GM12891 (cell line): ENCODE results near the gene PFKFB3.

Experiments
- DNase-seq: peaks from one replicate; pipeline ENCODE4 v3.0.0; 2011; ENCODE audit warnings: low spot score; ENCODE audit not compliant: insufficient read length
- FAIRE-seq: peaks from 2 replicates; lab custom pipeline; 2011; peaks lifted over from hg19 to GRCh38; lab: Jason Lieb, UNC
- PAX5 ChIP-seq: IDR thresholded peaks from 2 replicates; pipeline ENCODE4 v1.6.1; 2011; ENCODE audit warnings: low read length, moderate library complexity, mild to moderate bottlenecking; ENCODE audit not compliant: insufficient read depth, severe bottlenecking
- POLR2A ChIP-seq: IDR thresholded peaks from 2 replicates; pipeline ENCODE4 v1.6.1; 2011; ENCODE audit warnings: low read depth, low read length, control low read depth
- POLR2AphosphoS5 ChIP-seq: IDR thresholded peaks from 2 replicates; pipeline ENCODE4 v1.6.1; 2011; ENCODE audit warnings: low read depth, low read length, control low read depth
- POU2F2 ChIP-seq: IDR thresholded peaks from 2 replicates; pipeline ENCODE4 v1.6.1; 2011; ENCODE audit warnings: low read depth, mild to moderate bottlenecking, control low read depth, low read length, moderate library complexity
- SPI1 ChIP-seq: IDR thresholded peaks from 2 replicates; pipeline ENCODE4 v1.6.1; 2011; ENCODE audit warnings: low read depth, low read length, control low read depth
- TAF1 ChIP-seq: IDR thresholded peaks from 2 replicates; pipeline ENCODE4 v1.6.1; 2011; ENCODE audit warnings: low read depth, low read length, control low read depth

PFKFB3 gene

GRCh38 chr10:6227346-6227745 is 24.6 kb downstream of the PFKFB3 start:
- FAIRE-seq (no peak), DNase-seq (no peak)
- TF ChIP-seq POLR2AphosphoS5 (no peak; the same call in 1 of the 2 replicates), POLR2A (no peak), SPI1 (no peak), PAX5 (no peak), POU2F2 (no peak), TAF1 (no peak)

- TF ChIP-seq PAX5 (no peak), POLR2A (no peak), POU2F2 (no peak), POLR2AphosphoS5 (no peak), TAF1 (no peak), SPI1 (no peak)
- DNase-seq (no peak), FAIRE-seq (no peak)
These were observed 25.3 kb downstream of the PFKFB3 start for GRCh38 chr10:6228010-6228511.

- TF ChIP-seq SPI1: no peak
- TF ChIP-seq PAX5: no peak
- TF ChIP-seq TAF1: no peak
- no peak for TF ChIP-seq POLR2AphosphoS5
- TF ChIP-seq POU2F2: no peak
- no peak for TF ChIP-seq POLR2A
- FAIRE-seq (no peak), DNase-seq (no peak)
These were observed 25.9 kb downstream of the PFKFB3 start for GRCh38 chr10:6228647-6229046.

GRCh38 chr10:6229290-6229689 is 26.6 kb downstream of the PFKFB3 start:
- FAIRE-seq (no peak), DNase-seq (no peak)
- no peak for TF ChIP-seq POU2F2
- no peak for TF ChIP-seq PAX5
- no peak; the same call in 1 of the 2 replicates for TF ChIP-seq POLR2AphosphoS5
- no peak for TF ChIP-seq POLR2A
- TF ChIP-seq SPI1: no peak

GRCh38 chr10:6229746-6230145 is 27.0 kb downstream of the PFKFB3 start:
- FAIRE-seq (no peak), DNase-seq (no peak)
- TF ChIP-seq POLR2AphosphoS5 (no peak; the same call in 1 of the 2 replicates), POLR2A (no peak), SPI1 (no peak), PAX5 (no peak), POU2F2 (no peak), TAF1 (no peak)

- no peak for TF ChIP-seq SPI1
- no peak for TF ChIP-seq POLR2AphosphoS5
- TF ChIP-seq PAX5: no peak
- TF ChIP-seq TAF1: no peak
- TF ChIP-seq POU2F2: no peak
- TF ChIP-seq POLR2A: no peak
- no peak for DNase-seq
- FAIRE-seq: no peak
These were observed 27.6 kb downstream of the PFKFB3 start for GRCh38 chr10:6230315-6230714.

GRCh38 chr10:6231146-6231545 is 28.4 kb downstream of the PFKFB3 start:
- no peak for TF ChIP-seq POU2F2
- TF ChIP-seq POLR2AphosphoS5: peak; percentile 31; the same call in 1 of the 2 replicates
- no peak for FAIRE-seq
- DNase-seq: no peak

- no peak for DNase-seq
- TF ChIP-seq PAX5 (no peak), POLR2A (no peak; the same call in 1 of the 2 replicates), SPI1 (no peak), TAF1 (no peak), POU2F2 (no peak), POLR2AphosphoS5 (no peak)
- FAIRE-seq: no peak
These were observed 29.0 kb downstream of the PFKFB3 start for GRCh38 chr10:6231730-6232129.

GRCh38 chr10:6232225-6232807 is 29.6 kb downstream of the PFKFB3 start:
- TF ChIP-seq PAX5 (no peak), POU2F2 (no peak), POLR2AphosphoS5 (no peak), TAF1 (no peak), SPI1 (no peak)
- FAIRE-seq (no peak), DNase-seq (no peak)
